HS-27A (cell line): Measurements from ENCODE around the gene NECAB2.

Source experiments
- DNase-seq: peaks from one replicate; pipeline ENCODE4 v3.0.0-alpha.2; 2012; ENCODE audit warnings: low read depth, missing footprints

The NECAB2 gene

DNA sequence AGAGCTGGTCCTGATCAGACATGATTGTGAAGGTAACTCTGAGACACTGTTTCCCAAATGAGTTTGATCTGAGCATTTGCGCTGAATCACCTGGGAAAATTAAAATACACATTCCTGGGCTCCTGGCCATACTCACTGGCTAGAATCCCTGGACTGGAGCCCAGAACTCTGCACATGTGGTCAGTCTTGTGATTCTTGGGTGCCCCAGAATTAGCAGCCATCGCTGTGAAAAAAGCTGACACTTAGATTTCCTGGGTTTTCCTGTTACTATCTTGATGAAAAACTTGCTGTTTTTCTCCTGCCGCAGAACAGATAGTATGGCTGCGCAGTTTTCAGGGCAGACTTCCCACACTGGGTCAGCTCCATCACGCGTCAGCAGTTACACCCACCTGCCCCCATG is 24.6 kb downstream of the NECAB2 start:
- DNase-seq, result no peak

DNA sequence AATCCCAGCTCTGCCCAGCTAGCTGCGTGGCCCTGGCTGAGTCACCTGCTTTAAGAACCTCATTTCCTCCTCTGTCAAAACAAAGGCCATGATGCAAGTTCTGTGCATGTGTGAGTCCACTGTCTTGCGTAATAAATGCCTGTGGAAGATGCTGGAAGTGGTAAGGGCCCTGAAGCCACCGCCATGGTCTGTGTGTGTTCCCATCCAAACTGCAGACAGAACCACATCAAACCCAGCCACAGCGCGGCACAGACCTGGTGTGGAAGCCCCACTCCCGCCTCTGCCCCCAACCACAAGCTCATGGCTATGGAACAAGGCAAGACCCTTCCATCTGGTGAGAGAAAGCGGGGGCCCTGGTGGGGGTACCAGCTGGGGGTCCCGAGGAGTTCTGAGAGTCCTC is 26.0 kb downstream of the NECAB2 start:
- peak; percentile 4 for DNase-seq

DNA sequence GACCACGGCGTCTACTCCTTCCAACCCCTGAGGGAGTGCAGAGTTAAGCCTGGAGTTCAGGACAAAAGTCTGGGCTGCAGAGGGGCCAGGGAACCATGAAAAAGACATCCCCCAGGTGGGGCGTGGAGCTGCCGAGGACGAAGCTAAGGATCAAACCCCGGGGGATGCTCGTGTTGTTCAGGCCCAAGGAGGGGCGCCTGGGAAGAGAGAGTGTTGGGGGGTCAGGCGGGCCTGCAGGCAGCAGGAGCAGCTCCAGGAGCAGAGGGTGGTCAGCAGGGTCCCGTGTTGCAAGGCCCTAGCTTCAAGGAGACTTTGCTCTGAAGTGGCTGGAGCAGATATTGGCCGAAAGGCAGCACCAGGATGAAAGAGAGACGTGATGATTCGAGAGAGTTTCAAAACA is 26.7 kb downstream of the NECAB2 start:
- no peak for DNase-seq

DNA sequence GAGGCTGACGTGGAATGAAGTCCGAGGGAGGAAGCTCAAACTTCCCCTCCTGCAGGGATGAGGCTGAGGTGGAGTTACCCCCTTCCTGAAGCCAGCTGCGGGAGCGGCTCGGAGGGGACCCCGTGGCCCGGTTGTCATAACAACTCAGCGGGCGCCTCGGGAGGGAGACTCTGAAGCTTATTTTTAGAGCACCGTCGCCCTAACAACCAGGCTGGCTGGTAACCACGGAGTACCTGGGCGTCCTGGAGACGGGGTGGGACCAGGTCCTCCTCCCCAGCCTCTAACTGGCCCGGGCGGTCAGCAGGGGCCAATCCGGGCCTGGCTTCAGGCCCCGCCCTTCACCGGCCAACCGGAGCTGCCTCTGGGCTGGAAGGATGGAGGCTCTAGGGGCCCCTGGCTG is 27.7 kb downstream of the NECAB2 start:
- DNase-seq, result no peak

DNA sequence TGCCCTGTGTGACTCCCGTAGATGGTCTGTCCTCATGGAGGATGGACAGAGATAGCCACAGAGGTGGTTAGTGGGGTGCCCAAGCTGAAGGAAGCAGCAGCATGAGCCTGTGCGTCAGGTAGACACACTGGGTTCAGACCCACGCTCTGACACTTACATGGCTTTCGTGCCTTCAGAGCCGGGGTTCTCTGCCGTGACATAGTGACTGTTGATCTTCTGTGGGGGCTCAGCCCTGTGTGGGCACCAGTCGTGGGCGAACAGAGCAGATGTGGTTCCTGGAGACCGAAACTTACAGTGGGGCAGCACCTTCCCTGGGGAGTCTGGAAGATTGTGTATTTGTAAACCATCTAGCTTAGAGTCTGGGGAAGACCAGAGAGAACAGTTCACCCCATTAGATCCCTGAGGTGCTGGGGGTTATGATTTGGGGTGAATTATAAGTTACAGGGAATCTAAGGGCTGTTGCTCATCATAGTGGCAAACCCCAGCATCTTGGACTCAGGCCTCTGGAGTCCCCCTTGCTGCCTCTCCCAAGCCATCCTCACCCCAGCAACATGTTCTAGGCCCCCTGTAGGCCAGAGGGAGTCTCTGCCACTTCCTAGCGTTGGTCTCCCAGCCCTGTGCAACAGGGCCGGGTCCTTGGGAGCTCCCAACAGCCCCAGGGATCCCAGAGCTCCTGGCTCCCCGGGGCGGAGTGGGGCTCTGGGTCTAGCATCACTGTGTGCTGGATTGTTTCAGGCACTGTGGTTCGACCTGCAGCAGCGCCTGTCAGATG is 28.6 kb downstream of the NECAB2 start:
- DNase-seq, result no peak

DNA sequence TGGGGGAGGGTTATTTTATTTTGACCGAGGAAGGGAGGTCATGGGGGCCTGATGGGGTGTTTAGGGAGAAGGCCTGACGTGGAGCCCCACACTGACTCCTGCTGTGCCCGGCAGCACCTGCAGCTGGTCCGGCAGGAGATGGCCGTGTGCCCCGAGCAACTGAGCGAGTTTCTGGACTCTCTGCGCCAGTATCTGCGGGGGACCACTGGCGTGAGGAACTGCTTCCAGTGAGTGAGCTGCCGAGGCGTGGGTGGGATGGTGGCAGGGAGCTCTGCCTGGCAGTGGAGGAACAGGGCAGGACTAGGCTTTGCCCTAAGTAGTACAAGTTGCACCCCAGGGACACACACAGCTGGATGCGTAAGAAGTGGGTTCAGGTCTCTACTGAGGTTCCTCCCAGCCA is 30.0 kb downstream of the NECAB2 start:
- DNase-seq, result no peak

DNA sequence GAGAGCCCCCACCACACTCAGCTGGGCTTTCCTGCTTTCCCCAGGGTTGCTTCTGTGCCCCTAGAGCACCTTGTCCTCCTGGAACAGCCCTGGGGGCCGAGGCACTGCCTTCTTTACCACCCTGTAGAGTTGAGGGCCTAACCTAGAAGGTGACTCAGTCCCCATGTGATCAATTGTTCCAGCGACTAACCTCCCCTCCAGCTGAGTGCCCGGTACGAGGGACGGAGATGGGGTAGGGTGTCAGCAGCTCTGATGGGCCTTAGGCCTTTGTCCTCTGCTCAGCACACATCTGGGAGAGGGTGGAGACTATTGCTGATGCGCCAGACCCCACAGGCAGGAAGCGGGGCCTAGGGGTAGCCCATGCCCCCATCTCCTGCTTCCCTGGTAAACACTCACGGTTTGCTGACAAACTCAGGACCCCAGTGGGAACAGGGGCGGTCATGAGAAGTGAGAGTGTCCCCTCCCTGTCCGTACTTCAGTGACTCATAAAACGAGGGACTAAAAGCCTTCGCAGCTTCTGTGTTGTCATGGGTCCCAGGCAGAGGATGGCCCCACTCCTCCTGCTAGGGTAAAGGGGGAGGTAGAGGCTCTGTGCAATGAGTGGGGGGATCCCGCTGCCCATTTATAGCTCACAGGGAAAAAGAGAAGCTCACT is 33.1 kb downstream of the NECAB2 start:
- no peak for DNase-seq

DNA sequence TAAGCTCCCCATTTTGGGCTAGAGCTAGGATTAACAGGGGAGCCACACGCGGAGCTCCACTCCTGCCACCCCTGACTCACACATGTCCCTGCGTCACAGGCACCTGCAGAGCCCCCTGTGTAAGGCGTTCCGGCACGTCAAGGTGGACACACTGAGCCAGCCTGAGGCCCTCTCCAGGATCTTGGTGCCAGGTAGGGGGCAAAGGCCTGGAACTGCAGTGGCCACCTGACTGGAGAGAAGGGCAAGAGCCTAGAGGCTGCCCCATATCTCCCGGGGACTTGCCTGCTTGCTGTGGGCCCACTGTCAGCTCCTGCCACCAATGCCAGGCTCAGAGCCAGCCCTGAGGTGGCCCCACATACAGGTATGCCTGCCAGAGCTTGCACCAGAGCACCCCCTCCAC is 33.7 kb downstream of the NECAB2 start:
- no peak for DNase-seq

DNA sequence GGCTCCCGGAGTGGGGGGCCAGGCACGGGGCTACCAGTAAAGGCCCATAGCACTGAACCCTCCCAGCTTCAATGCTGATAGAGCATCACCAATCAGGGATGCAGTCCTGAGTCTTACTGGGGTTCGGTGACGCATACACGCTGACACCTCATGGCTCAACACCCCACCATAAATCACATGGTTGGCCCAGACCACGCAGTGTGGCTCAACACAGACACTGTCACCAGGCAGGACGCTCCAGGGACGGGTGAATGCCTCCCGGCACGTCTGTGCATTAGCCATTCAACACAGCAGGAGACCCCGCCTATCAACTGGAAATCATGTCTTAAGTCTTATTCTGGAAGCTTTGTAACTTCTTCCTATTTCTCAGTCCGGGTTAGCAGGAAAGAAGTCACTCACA is 35.0 kb downstream of the NECAB2 start:
- no peak for DNase-seq

DNA sequence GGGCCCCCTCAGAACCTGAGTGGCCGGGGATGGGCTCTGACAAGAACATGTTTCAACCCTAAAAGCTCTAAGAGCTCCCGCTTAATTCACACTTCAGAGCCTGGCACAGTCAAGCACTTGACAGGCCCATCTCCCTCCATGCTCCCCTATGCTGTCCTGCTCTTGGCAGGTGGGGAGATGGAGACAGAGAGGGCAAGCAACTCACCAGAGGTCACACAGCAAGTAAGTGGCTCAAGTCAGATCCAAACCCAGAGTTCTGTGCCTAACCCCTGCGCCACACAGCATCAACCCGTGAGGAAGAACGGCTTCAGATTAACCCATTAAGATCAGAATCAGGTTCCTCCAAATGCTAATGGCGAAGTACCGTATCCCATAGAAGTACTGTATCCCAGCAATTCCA is 36.4 kb downstream of the NECAB2 start:
- no peak for DNase-seq

DNA sequence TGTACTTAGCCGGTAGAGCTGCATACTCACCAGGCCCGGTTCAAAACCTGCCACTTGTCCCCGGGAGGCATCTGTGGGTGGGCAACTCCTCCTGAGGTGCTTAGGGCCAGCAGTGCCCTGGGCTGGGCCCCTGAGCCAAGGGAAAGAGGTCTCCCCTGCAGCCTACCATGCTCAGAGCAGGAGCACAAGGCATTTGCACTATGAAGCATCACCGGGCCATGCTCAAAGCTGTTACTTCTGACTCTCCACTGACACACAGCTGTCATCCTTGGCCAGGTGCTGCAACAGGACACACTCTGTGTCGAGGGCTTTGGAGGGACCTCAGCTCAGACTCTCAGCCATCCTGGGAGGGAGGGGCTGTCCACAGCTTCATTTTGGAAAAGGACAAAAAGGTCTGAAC is 37.3 kb downstream of the NECAB2 start:
- DNase-seq, result no peak

DNA sequence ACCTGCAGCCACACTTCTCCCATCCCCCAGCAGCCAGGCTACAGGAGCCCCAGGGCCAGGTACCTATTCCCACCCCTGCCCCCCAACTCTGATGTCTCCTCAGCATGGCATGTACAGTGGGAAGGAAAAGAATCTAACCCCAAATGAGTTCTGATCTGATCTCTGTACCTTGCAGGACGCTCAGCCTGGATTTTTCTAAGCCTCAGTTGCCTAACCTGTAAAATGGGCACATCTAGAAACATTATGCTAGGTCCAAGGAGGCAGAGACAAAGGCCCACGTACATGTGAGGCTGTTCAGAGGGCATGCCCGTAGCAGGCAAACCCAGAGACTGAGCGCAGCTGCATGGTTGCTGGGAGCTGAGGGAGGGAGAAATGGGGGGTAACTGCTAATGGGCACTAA is 39.5 kb downstream of the NECAB2 start:
- no peak for DNase-seq

DNA sequence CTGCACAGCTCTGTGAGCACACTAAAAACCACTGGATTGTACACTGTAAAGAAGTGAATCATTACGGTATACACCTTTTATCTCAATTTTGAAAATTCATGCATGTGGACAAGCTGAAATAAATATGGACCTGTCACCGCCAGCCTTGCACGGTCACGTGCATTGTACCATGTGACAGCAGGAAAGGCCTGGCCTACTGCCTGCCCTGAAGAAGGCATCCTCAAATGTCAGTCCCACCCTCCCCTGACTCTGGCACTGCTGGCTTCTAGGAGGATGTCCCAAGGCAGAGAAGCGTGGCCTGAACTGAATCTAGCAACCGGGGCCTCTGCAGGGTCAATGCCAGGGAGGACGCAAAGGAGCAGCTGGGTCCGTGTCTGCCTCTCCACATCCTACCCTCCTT is 39.9 kb downstream of the NECAB2 start:
- no peak for DNase-seq

DNA sequence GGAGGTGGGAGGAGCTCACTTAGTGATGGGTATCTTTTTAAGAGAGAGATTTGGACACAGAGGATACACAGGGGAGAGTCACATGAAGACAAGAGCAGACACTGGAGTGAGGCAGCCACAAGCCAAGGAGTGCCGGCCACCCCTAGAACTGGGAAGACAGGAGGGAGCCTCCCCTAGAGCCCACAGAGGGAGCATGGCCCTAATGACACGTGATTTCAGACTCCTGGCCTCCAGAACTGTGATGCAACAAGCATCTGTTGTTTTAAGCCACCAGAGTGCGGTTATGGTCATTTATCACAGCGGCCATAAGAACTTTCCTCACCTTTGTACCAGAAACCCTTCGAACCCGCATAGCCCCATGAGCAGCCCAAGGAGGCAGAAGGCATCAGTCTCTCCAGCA is 41.2 kb downstream of the NECAB2 start:
- no peak for DNase-seq

DNA sequence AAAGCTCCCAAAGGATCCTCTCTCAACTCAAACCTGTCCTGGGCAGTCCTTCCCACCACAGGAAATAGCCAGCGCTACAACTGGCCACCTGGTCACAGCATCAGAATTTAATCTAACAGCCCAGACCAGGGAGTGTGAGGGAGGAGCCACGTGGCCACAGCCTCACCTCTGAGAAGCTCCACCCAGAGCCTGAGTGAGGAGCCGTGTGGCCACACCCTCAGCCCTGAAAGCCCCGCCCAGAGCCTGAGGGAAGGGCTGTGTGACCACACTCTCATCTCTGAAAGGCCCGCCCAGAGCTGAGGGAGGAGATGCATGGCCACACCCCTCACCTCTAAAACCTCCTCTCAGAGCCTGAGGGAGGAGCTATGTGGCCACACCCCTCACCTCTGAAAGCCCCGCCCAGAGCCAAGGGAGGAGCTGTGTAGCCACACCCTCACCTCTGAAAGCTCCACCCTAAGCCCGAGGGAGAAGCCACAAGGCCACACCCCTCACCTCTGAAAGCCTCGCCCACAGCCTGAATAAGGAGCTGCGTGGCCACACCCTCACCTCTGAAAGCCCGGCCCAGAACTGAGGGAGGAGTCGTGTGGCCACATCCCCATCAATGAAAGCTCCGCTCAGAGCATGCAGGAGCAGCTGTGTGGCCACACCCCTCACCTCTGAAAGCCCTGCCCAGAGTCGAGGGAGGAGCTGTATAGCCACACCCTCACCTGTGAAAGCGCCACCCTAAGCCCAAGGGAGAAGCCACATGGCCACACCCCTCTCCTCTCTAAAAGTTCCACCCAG is 45.9 kb downstream of the NECAB2 start:
- peak; percentile 59 for DNase-seq

DNA sequence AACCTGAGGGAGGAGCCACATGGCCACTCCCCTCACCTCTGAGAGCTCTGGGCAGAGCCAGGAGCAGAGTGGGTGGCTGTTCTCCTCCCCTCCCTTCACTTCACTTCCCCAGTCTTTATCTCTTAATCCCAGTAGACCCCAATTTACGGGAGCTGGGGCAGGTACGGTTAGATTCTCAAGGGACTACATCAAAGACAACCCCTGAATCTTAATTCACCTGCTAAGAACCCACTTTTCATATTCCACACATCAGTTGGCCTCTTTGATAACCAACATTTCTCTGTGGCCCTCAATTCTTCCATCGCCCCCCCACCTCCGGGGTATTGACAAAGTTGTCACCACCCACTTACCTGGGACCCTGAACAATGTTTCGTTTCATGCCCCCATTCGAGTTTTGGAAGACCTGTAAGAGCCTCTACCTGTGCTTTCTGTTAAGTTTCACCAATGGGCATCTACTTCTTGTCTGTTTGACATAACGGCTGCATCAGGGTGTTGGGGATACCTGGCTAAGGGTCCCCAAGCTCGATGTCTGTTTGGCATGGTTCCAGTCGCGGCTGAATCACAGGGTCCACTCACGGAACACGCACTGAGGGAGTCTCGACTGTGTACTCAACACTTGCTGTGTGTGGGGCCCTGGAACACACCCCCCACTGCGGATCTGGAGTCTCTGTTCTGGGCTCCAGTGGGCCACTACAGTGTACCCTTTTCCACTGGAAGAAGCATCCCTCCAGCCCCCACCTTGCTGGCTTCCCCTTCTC is 46.7 kb downstream of the NECAB2 start:
- DNase-seq, result no peak

DNA sequence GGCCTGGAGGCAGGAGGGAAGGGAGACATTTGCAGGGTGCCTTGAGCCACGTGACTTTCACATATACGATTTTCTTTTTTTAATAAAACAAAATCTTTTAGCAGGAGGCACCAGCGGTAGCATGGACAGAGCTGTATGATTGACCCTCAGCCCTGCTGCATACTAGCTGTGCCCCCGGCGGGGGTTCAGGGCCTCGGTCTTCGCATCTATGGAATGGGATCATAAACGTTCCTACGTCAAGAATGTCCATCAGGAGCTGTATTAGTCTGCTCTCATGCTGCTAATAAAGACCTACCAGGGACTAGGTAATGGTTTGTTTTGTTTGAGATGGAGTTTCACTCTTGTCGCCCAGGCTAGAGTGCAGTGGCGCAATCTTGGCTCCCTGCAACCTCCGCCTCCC is 47.4 kb downstream of the NECAB2 start:
- DNase-seq, result no peak

DNA sequence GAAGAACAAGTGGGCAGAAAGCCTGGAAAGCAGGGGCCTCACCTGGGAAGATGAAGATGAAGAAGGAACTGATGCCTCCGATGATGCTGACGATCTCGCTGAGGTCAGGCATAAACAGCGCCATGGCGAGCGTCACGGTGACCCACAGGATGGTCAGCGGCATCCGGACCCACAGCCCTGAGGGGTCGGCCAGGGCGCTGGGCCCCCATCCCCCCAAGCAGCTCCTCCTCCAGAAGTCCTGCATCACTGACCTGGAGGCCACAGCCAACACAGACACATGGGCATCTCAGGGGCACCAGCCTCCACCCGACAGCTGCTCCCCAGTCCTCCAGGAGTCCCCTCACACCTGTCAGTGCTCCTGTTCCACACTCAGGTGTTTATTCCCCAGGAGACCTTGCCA is 48.4 kb downstream of the NECAB2 start:
- no peak for DNase-seq

DNA sequence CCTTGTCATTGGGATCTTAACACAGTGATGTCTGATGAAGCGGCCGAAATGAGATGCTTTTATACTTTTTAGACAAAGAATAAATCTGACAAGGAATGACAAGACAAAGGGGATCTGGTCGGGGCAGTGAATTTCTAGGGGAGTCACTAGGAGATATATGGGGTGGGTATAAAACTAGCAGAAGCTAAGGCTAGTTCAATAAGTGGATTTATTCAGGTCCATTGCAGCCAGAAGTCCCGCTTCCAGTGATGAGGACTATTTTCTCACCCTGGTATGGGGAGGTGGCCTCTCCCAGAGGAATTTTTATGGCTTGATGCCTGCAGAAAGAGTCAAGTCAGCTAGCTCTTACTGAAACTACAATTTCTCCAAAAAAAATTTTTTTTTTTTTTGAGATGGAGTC is 50.7 kb downstream of the NECAB2 start:
- no peak for DNase-seq

DNA sequence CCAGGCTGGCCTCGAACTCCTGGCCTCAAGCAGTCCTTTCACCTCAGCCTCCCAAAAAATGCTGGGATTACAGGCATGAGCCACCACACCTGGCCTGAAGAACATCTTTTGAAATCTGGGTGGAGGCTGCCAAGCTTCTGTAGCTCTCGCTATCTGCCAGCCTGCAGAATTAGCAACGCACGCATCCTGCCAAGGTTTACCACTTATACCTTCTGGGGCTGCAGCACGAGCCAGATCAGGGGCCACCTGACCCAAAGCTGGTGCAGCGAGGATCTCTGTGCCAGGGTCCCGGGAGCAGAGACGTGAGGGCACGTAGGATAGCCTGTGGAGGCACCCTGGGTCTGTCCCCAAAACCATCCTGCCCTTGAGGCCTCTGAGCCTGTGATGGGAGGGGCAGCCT is 52.3 kb downstream of the NECAB2 start:
- DNase-seq, result no peak

DNA sequence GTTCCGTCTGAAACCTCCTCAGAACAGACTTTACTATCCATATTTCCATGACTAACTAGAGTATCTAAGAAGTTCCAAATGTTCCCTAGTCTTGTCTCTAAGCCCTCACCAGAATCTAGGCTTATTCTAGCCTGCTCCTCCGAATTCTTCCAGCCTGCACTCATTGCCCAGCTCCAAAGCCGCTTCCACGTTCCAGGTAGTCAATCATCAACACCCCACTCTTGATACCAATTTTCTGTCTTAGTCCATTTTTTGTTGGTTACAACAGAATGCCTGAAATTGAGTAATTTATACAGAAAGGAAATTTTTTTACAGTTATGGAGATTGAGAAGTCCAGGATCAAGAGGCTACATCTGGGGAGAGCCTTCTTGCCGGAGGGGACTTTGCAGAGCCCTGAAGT is 53.4 kb downstream of the NECAB2 start:
- DNase-seq, result no peak

DNA sequence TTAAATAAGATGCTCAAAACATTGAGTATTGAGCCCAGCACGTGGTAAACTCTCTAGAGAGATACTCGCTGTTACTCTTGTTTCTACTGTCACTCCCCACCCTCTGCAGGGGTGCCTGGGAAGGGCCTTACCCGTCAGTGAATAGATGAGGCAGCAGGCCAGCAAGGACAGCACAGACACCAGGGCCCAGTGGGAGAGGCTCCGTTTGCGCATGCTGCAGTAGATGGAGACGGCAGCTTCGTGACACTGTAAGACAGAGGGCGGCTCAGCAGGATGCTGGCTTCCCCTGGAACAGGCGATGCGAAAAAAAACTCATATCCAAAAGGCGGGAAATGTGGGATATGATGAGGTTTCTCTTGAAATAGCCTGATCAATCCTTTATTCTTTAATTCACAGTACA is 54.6 kb downstream of the NECAB2 start:
- no peak for DNase-seq

DNA sequence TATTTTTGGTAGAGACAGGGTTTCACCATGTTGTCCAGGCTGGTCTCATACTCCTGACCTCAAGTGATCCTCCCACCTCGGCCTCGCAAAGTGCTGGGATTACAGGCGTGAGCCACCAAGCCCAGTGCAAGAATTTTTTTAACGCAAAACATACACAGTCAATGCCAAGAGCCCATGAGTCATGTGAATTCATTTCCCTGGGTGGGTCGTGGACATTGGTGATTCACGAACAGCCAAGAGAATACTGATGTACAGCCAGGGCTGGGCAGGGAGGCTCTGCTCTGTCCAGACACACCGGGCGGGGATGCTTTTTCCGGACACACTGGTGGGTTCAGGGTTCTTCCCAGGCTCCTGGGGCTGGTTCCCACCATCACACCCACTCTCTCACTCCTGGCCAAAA is 56.8 kb downstream of the NECAB2 start:
- DNase-seq, result peak; percentile 27
